ENCODE measurements around the gene DNAH14.
"Not testable (repeated sequence)": the region's sequence is repeated elsewhere in the genome, so short reads cannot be mapped to it uniquely, and the experiment has no call there.

DNA sequence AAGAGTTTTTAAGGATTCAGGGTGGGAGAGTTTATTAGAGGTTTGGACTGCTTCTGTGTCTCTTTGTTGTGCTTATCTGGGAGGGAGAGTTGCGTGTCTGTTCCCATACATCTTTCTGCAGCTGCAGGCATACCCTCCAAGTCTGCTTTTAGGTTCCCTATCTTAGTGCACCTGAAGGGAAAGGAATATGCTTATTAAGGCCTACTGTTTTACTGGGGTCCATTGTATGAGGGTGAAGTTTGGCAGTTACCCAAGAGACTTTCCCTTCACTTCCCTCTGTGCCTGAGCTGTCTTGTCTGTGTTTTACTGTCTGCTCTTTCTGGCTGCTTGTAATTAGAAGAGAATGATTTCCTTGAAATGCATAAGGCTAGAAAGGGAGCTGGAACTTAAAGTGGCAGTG lies 107.0 kb downstream of the DNAH14 start:
- TF ChIP-seq POLR2A (IDR thresholded peaks at IDR 0.05); POLR2AphosphoS5 (IDR thresholded peaks at IDR 0.05); EP300 (IDR thresholded peaks at IDR 0.05; ENCODE audit: low read depth): not testable (repeated sequence)
- TF ChIP-seq, protein P1, sequence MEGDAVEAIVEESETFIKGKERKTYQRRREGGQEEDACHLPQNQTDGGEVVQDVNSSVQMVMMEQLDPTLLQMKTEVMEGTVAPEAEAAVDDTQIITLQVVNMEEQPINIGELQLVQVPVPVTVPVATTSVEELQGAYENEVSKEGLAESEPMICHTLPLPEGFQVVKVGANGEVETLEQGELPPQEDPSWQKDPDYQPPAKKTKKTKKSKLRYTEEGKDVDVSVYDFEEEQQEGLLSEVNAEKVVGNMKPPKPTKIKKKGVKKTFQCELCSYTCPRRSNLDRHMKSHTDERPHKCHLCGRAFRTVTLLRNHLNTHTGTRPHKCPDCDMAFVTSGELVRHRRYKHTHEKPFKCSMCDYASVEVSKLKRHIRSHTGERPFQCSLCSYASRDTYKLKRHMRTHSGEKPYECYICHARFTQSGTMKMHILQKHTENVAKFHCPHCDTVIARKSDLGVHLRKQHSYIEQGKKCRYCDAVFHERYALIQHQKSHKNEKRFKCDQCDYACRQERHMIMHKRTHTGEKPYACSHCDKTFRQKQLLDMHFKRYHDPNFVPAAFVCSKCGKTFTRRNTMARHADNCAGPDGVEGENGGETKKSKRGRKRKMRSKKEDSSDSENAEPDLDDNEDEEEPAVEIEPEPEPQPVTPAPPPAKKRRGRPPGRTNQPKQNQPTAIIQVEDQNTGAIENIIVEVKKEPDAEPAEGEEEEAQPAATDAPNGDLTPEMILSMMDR (IDR thresholded peaks at IDR 0.05), result not testable (repeated sequence)
